ENCODE data around the gene KREMEN1.

The KREMEN1 gene

GRCh38 chr22:29207562-29208501, 135.0 kb downstream of the KREMEN1 start:
- DNase-seq: no peak

GRCh38 chr22:29208502-29208862, 135.6 kb downstream of the KREMEN1 start:
- no peak for DNase-seq

- no peak for DNase-seq
Observed at GRCh38 chr22:29208879-29209623, 136.2 kb downstream of the KREMEN1 start.

- DNase-seq: no peak
Observed at GRCh38 chr22:29209624-29209929, 136.7 kb downstream of the KREMEN1 start.

- no peak for DNase-seq
Observed at GRCh38 chr22:29211066-29211465, 138.2 kb downstream of the KREMEN1 start.

- no peak for DNase-seq
Observed at GRCh38 chr22:29211466-29211865, 138.6 kb downstream of the KREMEN1 start.

GRCh38 chr22:29212743-29213142, 139.9 kb downstream of the KREMEN1 start:
- no peak for DNase-seq

GRCh38 chr22:29213493-29213892, 140.7 kb downstream of the KREMEN1 start:
- no peak for DNase-seq

GRCh38 chr22:29214232-29214631, 141.4 kb downstream of the KREMEN1 start:
- DNase-seq: no peak

- DNase-seq: no peak
Observed at GRCh38 chr22:29215012-29215860, 142.4 kb downstream of the KREMEN1 start.

- DNase-seq: no peak
Observed at GRCh38 chr22:29216011-29216872, 143.4 kb downstream of the KREMEN1 start.

GRCh38 chr22:29216873-29217666, 144.2 kb downstream of the KREMEN1 start:
- no peak for DNase-seq
